Measurements from ENCODE around the gene AVPR2.

AVPR2 gene

GRCh38 chrX:153885208-153885787, 19.2 kb upstream of the AVPR2 start:
- H2AFZ ChIP-seq (ENCODE audit: low read length) = no peak overlapping the region
- no peaks in the 10 kb centered on the region for H3K79me2 ChIP-seq (ENCODE audit: low read length)
- H3K4me2 ChIP-seq (ENCODE audit: low read depth, low read length) = no peak overlapping the region
- no peak overlapping the region for H3K4me3 ChIP-seq (ENCODE audit: low read length)
- H3K9ac ChIP-seq (ENCODE audit: low read length) = no peak overlapping the region
- H4K20me1 ChIP-seq (ENCODE audit: insufficient read depth, low read length) = no peaks in the 10 kb centered on the region
- no peaks in the 10 kb centered on the region for H3K4me1 ChIP-seq (ENCODE audit: low read length)
- no peaks in the 10 kb centered on the region for H3K36me3 ChIP-seq (replicated peaks; ENCODE audit: insufficient read depth, low read length)
- no peaks in the 10 kb centered on the region for H3K9me3 ChIP-seq (replicated peaks; ENCODE audit: insufficient read depth, low read length)
- H3K9me2 ChIP-seq (replicated peaks; ENCODE audit: insufficient read depth, low read length) = no peaks in the 10 kb centered on the region
- no peak for DNase-seq
- no peak overlapping the region for H3K27ac ChIP-seq (ENCODE audit: low read length)
- no peak for TF ChIP-seq EZH2phosphoT487 (IDR thresholded peaks at IDR 0.05; ENCODE audit: low read length)
- no peak for TF ChIP-seq EZH2 (optimal IDR thresholded peaks at IDR 0.05; ENCODE audit: low read depth, low read length)
- no peak for TF ChIP-seq CTCF (IDR thresholded peaks at IDR 0.05; ENCODE audit: low read length)
- H3K27me3 ChIP-seq (replicated peaks; ENCODE audit: insufficient read depth, low read length) = peaks cover 42% of the 10 kb centered on the region
- no peaks in the 10 kb centered on the region for H3F3A ChIP-seq (ENCODE audit: insufficient read depth, low read length)

GRCh38 chrX:153885968-153886903, 18.2 kb upstream of the AVPR2 start, which contains the start of gene L1CAM:
Gene L1CAM (minus strand): TSS chrX:153886173. CDS start chrX:153875836, 10,337 bp downstream.
- Histone ChIP-seq H3K4me1 (ENCODE audit: low read length) (no peaks in the 10 kb centered on the region), H3K27me3 (replicated peaks; ENCODE audit: insufficient read depth, low read length) (peaks cover 33% of the 10 kb centered on the region), H2AFZ (ENCODE audit: low read length) (no peak within 1 kb of the TSS), H3K9me3 (replicated peaks; ENCODE audit: insufficient read depth, low read length) (no peaks in the 10 kb centered on the region), H4K20me1 (ENCODE audit: insufficient read depth, low read length) (no peaks in the 10 kb centered on the region), H3K27ac (ENCODE audit: low read length) (no peak within 1 kb of the TSS), H3F3A (ENCODE audit: insufficient read depth, low read length) (no peaks in the 10 kb centered on the region), H3K4me2 (ENCODE audit: low read depth, low read length) (no peak within 1 kb of the TSS), H3K79me2 (ENCODE audit: low read length) (no peaks in the 10 kb centered on the region), H3K9ac (ENCODE audit: low read length) (no peak within 1 kb of the TSS), H3K4me3 (ENCODE audit: low read length) (no peak within 1 kb of the TSS), H3K9me2 (replicated peaks; ENCODE audit: insufficient read depth, low read length) (no peaks in the 10 kb centered on the region), H3K36me3 (replicated peaks; ENCODE audit: insufficient read depth, low read length) (no peaks in the 10 kb centered on the region)
- no peak for TF ChIP-seq EZH2phosphoT487 (IDR thresholded peaks at IDR 0.05; ENCODE audit: low read length)
- no peak for TF ChIP-seq EZH2 (optimal IDR thresholded peaks at IDR 0.05; ENCODE audit: low read depth, low read length)
- no peak for TF ChIP-seq CTCF (IDR thresholded peaks at IDR 0.05; ENCODE audit: low read length)
- no peak for DNase-seq

- Histone ChIP-seq H3K9ac (ENCODE audit: low read length) (no peak overlapping the region), H4K20me1 (ENCODE audit: insufficient read depth, low read length) (no peaks in the 10 kb centered on the region), H3F3A (ENCODE audit: insufficient read depth, low read length) (no peaks in the 10 kb centered on the region), H3K9me2 (replicated peaks; ENCODE audit: insufficient read depth, low read length) (no peaks in the 10 kb centered on the region), H3K79me2 (ENCODE audit: low read length) (no peaks in the 10 kb centered on the region), H3K4me1 (ENCODE audit: low read length) (no peaks in the 10 kb centered on the region), H3K4me2 (ENCODE audit: low read depth, low read length) (no peak overlapping the region), H3K4me3 (ENCODE audit: low read length) (no peak overlapping the region), H3K9me3 (replicated peaks; ENCODE audit: insufficient read depth, low read length) (no peaks in the 10 kb centered on the region), H3K27me3 (replicated peaks; ENCODE audit: insufficient read depth, low read length) (peaks cover 26% of the 10 kb centered on the region), H3K36me3 (replicated peaks; ENCODE audit: insufficient read depth, low read length) (no peaks in the 10 kb centered on the region), H3K27ac (ENCODE audit: low read length) (no peak overlapping the region), H2AFZ (ENCODE audit: low read length) (no peak overlapping the region)
- DNase-seq = no peak
- TF ChIP-seq CTCF (IDR thresholded peaks at IDR 0.05; ENCODE audit: low read length) (no peak), EZH2 (optimal IDR thresholded peaks at IDR 0.05; ENCODE audit: low read depth, low read length) (no peak), EZH2phosphoT487 (IDR thresholded peaks at IDR 0.05; ENCODE audit: low read length) (no peak)
Observed at GRCh38 chrX:153886915-153887314, 17.6 kb upstream of the AVPR2 start.
